GM19043 (cell line): ENCODE measurements around the gene STAB1.
A peak's percentile ranks its signal among the peaks of the same experiment; 100 is the strongest.

Source experiments
- ATAC-seq: cut with Tn5 transposase; IDR thresholded peaks from one replicate; pipeline ENCODE4 v1.9.1; 2021; ENCODE audit warnings: low read depth; ENCODE audit not compliant: unreplicated experiment

Gene STAB1

DNA sequence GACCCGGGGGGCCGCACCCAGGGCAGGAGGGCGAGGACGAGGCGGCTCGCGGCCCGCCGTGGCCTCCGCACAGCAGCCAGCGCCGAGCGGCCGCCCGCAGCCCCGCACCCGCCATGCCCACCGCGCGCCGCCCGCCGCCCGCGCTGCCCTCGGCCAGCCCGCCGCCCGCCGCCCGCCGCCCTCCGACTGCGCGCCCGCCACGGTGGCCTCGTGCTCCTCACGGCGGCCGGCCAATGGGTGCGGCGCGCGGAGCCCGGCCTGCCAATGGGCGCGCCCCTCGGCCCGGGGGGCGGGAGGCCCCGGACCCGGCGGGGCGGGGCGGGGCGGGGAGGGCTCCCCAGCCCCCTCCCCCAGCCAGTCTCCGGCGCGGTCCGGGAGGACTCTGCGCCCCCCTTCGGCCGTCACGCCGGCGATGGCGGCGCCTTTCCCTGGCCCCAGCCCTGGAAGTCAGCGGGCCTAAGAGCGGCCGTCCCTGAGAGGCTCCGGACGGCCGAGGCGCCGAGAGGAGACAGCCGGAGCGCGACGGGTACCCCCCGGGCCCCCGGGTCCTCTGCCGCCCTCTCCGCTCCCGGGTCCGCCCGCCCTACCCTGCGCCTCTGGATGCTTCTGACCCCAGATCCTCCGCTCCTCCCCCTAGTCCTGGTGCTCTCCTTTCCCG is 38.6 kb downstream of the STAB1 start, which contains the start of gene NT5DC2:
Gene NT5DC2 (minus strand): TSS at position 235 of the 658 bp plus-strand sequence. CDS start 120 bp downstream, at position 115.
- no peak for ATAC-seq

DNA sequence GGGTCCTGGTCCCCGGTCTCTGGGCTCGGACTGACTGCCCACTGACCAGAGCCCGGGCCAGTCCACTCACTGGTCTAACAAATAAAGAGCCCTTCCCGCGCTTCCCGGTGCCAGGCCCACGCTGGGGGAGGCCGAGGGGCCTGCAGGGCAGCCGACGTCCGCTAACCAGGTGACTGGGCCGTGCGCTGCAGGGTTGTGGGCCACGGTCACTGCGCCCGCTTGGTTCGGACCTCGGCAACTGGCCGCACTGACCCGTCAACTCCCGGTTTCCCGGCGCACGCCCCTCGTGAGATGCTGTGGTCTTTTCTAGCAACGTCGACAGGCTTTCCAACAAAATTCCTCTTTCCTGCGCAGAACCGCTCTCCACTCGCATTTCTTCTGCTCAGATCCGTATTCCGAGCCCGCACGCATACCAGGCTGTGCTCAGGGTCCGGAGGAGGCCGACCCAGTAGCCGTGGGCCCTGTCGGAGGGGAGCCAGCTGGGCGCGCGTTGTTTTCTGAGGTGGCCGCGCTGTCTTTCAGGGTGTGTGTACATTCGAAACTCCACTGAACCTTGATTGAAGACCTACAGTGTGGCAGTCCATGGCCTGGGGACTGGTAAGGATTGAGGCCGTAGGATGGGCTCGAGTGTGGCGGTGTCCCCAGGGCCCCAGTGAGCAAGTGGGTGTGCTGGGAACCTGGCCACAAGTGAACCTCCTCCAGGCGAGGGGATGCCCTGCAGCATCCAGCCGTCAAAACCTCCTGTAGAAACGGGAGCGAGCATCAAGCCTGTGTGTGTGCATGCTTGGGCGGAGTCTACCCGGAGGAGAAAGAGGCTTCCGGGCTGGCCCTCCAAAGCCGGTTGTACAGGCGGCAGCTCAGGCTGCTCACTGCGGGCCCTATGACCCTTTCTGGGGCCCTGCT is 39.4 kb downstream of the STAB1 start:
- ATAC-seq, result no peak

DNA sequence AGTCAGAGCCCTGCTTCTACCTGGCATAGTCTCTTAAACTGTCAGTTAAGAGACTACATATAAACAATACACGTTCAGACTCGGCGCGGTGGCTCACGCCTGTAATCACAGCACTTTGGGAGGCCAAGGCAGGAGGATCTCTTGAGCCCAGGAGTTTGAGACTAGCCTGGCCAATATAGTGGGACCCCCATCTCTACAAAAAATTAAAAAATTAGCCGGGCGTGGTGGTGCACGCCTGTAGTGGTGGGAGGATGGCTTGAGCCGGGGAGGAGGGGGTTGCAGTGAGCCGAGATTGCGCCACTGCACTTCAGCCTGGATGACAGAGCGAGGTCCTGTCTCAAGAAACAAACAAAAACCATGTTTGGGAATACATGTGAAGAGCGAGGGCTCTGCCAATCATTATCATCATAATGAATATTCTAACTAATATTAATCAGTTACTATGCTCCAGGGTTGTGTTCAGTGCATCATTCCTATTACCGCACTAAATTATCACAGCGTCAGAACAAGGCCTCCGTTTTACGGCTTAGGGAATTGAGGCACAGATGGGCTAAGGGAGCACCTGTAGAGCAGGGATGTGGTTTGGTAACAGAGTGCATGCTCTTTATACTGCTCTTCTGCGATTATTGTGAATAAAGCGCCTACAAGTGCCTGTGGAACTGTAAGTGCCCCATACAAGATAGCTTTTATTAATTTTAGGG is 40.4 kb downstream of the STAB1 start:
- no peak for ATAC-seq

DNA sequence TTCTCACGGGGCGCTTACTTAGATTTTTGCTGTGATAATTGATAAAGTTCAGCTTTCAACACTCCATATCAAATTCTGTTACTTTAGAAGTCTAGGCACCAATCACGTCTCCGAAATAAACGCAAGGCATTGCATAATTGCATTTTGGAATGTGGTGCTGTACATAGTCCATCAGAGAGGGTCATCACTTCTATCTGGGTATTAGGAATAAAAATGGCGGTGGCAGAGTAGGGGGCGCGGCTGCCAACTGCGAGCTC is 40.9 kb downstream of the STAB1 start:
- no peak for ATAC-seq

DNA sequence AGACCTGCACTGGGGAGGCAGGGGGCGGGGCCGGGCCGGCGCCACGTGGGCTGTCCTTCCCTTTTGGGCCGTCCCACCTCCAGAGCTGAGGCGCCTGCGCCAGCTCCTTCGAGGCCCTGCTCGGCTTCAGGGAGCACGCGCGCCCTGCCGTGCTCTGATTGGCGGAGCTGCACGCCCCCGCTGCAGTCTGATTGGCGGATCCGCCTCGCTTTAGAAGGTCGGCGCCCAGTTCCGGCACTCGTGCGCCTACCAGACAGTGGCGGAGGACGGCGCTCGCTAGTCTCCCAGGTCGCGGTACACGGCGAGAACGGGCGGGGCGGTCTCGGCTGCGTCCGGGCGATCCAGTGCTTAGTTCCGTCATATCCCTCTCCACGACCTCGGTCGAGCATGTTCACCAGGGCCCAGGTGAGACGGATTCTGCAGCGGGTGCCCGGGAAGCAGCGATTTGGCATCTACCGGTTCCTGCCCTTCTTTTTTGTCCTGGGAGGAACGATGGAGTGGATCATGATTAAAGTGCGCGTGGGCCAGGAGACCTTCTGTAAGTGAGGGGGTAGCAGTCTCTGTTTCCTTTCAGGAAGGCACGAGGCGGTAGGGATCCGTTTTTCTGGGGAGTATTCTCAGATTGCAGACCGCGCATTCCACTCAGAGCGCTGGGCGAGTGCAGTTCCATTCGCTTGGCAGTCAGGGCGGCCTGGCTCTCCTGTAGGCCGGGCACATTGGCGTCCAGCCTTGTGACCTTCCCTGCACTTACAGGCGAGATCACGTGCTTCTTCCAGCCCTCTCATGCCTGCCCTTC is 41.4 kb downstream of the STAB1 start, which contains the start of gene UQCC5:
Gene UQCC5 (plus strand): TSS at position 237 of the 796 bp plus-strand sequence. CDS start 151 bp downstream, at position 388.
- ATAC-seq, result peak; percentile 92

DNA sequence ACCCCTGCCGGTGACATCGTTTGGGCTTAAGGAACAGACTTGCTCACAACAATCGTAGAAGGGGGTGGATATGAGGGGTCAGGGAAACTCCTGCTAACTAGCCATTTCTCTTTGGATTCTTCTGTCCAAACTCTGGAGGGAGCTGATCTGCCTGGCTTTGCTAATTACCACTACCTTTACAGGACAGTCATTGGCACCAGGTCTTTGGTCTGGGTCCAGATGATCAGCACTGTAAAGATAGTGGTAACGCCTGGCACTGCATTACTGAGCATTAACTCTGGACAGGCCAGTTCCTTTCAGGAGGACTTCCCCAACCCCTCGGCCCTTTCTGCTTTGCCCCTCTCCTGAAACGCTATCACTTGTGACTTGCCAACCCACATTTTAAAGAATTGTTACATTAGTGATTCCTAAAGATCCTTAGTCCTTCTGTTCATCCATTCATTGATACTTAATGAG is 42.1 kb downstream of the STAB1 start:
- no peak for ATAC-seq

DNA sequence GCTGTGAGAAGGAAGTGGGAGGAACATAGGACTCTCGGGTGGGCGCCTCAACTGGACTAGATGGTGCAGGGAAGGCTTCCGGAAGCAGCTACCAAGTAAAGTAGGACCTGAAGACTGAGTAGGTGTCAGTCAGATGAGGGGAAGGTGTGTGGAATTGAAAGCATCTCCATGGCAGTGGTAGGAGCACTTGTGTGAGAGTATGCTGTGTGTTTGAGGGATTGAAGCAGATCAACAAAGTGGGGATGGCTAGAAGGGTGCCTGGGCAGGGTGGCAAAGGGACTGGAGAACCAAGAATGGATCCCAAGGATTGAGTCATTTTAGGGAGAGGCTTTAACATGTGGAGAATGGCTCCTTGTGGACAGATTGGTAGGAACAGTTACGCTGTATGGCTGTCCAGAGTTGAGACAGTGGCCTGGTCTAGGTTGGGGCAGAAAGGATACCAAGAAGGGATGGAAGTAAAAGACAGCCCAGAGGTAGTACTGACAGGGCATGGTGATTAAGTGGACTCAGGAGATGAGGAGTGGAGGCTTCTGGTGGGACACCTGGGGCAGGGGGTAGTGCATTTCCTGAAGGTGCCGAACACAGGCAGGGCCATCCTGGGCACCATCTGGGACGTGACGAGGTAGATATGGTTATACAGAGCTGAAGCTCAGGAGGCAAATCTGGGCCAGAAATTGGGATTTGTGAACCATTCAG is 42.7 kb downstream of the STAB1 start:
- no peak for ATAC-seq

DNA sequence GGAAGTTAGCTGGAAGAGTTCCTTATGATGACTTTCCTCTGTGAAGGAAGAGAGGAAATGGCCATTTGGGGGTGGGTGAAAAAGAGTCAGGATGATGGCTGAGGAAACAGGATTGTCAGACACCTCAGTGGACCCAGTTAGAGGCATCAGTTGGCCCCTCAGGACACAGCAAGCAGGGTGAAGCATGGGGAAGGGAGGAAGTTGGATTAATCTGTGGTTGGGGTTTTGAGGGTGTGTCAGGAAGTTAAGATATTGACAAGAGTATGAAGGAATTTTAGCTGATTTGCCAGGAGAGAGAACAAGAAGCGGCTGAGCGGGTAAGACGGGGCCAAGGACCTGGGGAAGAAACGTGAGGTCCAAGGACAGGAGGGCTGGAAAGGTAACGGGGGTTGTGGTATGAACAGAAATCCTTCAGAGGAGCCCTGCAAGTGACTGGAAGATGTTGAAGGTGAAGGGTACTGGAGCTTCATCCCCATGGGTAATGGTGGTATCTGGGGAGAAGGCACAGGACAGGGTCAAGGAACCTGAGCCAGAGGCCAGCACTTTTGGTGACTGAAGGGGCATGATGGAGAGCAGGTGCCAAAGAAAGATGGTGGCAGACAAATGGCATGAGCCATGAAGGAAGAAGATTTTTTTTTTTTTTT is 44.0 kb downstream of the STAB1 start:
- ATAC-seq, result no peak

DNA sequence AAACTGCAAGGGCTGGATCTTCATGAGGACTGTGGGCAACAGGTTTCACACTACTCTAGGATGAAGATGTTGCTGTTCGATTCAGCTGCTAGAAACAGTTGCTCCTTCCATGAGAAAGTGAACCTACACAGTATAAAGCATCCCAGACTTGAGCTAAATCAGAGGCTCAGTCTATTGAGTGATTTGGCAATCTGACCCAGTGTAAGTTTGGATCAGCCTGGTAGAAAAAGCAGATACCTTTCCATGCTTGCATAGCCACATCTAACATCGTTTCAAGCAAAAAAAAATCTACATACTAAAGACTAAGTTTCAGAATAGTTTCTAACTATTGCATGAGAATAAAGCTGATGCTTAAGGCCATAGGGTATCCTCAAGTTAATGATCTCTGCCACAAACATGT is 45.9 kb downstream of the STAB1 start:
- ATAC-seq, result no peak

DNA sequence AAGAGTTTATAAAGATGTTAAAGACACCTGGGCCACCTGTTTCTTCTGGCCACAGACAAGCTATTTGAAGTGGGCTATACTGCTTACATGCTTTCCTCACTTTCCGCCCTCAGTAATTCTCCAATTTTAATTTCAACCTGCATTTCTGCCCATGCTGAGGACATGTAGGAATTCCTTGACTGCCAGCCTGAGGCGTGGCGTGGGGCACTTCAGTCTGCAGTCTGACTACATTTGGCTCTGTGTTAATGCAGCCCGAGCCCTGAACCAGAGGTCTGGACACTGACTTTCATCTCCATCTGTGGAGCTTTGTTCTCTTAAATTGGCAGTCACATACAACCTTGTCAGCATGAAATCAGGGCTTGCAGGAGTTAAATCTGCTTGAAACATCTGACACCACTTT is 49.8 kb downstream of the STAB1 start:
- ATAC-seq, result no peak

DNA sequence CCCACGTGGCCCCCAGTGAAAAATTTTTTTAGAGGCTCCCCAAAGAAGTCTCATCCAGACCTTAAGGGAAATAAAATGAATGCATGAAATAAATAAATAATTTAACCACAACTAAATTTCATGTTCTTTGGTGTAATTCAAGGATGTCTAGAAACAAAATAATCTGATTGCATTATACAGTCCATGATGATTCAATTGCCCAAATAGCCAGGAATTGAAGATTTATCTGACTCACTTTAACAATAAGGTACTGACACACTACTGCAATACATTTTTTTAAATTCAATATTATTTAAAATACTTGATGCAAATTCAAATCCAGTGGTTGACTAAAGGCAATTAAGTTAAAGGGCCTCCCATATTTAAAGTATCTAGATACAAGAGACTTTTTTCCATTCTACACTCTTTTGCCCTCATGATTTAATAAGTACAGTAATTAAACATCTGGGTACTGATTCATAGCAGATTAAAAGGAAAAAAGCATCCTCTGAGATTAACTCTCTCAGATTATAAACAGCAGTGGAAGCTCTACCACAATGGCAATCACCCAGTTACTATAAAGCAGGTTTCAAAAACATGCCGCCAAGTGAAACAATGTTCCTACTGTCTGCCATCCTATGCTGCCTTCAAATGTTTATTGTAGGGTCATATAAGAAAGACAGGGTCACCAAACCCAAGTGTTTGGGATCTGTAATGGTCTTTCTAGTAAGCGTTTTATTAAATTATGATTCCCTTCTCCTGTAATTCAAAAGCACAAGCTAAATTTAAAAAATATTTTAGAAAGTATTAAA is 51.2 kb downstream of the STAB1 start:
- ATAC-seq, result no peak

DNA sequence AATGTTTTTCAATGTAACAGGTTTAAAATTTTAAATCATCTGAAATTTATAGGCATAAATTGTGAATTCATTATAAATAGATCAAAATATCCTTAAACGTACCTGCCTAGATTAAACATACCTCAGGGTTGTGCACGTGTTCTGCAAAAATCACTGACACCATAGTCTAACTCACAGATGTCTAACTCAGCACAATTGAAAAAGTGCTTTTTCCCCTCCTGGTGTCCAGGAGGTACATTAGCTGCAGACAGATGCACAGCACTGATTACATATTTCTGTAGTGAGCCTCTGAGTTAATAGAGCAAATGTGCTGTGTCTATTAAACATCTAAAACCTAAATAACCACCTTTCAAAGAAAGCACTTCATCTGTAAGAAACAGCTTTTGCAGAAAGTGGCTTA is 52.0 kb downstream of the STAB1 start:
- no peak for ATAC-seq

DNA sequence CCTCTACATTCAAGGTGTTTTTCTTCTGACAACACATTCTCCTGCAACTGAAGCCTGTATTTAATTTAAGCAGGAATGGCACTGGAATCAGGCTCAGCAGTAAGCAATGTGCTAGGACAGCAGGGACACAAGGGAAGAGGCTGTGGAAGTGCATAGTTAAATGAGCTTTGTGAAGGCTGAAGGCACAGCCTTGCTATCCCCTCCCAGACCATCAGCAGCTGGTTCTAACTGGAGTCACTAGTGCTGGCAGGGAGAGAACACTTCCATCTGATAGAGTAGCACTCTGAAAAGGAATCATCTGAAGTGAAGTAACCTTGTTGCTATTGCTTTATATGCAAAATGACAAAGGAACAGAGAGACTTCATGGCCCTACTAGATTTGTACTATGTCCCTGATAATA is 56.0 kb downstream of the STAB1 start:
- no peak for ATAC-seq

DNA sequence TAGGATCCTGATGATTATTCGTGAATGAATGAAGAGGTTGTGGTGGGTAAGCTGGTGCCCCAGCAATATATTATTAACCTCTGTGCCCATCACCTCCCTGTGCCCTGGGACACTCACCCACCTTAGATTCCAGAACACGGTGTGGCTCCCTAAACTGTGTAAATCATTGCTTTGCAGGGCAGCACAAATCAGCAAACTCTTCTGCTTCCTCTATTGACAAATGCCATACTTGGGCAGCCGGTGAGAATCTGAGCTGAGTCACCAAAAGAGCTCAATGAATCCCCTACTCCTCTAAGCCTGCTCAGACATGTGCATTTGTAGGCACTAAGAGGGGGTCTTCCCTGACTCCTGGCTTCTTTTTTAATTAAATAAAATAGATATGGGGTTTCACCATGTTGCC is 57.0 kb downstream of the STAB1 start:
- ATAC-seq, result no peak

DNA sequence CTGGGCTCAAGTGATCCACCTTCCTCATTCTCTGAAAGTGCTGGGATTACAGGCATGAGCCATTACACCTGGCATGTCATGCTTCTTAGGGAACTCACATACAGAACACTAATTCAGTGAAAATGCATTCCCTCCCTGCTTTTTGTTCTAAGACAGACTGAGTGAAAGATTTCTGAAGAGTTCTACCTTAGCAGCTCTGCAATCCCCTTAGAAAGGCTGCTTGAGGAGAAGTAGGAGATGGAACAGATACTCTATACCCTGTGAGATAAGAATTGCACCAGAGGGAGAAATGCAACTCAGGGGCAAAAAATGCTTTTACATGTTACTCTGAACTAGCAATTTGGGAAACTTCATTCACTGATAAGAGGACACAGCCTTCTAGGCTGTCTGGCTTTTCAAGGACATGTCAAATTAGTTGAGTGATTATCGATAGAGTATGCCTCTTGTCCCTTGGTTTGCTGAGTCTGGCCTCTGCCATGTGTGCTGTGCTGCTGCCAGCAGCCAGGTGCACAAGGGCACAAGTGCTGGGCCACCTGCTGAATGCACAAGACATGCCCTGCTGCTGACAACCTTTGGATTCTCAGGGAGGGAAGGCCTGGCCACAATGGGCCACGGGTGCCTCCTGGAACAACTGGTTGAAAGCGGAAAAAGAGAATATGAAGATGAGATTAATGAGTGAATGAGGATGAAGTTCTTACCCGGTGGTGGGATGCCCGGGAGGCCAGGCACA is 59.1 kb downstream of the STAB1 start:
- no peak for ATAC-seq

DNA sequence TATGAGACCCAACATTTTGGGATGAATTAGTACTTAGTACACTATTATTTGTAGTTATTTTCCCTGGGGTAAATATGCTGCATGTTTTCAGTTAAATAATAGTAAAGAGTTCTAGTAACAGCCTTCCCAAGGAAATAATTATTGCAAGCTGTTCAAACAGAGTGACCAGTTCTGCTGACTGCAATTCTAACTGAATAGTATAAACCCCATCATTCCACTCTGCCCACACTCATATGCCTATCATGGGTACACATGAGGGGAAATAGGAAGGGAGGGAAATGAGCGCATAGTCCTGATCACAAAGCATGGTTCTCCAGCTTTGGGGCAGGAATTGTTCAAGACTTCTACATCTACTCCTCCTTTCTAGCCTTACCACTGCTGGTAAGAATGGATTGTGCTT is 59.9 kb downstream of the STAB1 start:
- no peak for ATAC-seq

DNA sequence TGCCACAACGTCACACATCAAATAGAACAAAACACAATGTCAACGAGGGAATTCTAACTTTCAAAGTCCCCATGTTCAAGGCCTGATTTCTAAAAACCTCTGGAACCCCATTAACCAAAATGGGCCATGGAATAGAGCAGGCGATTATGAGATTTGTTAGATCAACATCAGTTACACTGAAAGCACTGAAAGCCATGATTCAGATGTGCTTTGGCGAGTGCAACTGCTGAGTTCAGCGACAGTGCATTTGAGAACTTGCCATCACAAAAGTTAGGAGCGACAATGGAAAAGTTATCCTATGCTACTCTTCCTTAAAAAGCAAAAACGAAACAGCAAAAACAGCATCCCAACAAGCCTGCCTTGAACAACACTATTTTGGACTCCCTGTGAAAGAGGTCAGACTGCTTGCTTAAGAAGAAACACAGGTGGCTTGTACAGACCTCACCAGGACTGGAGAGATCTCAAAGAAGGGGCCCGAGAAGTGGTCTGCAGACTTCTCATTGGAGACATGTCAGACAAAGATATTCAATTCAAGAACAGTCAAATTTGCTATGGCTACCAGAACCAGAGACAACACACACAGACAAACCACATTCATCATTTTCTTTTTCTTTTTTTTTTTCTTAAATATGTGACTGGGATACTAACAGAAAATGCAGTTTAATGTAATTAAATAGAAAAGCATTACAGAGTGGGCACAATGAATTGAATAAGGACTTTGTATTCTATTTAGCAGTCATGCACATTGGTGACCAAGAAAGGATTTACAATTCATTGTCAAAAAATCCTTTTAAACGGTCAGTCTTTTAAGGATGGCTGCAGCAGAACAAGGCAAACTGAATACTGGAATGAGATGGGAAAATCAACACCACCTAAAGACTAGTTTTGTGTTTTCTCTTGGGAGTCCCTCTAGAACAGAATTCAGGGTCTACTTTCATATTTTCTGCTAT is 62.1 kb downstream of the STAB1 start:
- no peak for ATAC-seq
